22Rv1 (cell line): ENCODE measurements around the gene SEMA5A.

Experiments used
- ZFX ChIP-seq: fragments of 450-650 bp; IDR thresholded peaks from 2 replicates; pipeline ENCODE4 v1.6.1; 2017; ENCODE audit warnings: antibody characterized with exemption, borderline replicate concordance
- TF ChIP-seq, protein P1 (sequence below): fragments of 450-650 bp; IDR thresholded peaks from 2 replicates; pipeline ENCODE4 v1.5.1; 2017; ENCODE audit warnings: mild to moderate bottlenecking

DNA sequence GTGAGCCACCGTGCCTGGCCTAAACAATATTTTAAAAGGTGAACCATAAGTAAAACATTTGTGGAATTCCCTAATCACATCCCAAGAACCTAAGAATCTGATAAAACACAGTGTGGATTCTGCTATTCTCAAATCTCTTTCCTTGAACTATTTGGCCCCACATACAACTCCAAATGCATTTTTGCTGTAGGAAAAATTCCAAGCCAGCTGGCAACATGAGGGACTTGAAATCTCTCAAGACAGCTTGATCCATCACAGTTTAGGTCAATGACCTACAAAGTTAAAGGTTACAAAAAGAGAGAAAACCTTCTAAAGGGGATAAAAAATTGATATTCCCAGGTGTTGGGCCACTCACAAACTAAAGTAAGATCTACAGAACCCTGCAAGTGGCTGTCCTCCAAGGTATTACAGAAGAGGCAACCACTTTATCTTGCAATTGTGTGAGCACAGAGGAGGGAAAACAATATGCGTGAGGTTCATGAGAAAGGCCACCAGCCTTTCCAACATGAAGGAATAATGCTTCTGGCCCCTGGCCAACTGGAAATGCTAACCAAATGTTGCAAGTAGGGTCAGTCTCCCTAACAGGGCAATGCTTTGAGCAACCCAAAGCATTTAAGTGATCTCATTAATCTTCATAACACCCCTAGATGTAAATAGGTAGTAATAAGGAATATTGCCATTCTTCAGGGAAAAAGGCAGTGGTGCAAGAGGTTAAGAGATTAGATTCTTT is 221.4 kb downstream of the SEMA5A start:
- TF ChIP-seq ZFX = no peak
- TF ChIP-seq, protein P1, sequence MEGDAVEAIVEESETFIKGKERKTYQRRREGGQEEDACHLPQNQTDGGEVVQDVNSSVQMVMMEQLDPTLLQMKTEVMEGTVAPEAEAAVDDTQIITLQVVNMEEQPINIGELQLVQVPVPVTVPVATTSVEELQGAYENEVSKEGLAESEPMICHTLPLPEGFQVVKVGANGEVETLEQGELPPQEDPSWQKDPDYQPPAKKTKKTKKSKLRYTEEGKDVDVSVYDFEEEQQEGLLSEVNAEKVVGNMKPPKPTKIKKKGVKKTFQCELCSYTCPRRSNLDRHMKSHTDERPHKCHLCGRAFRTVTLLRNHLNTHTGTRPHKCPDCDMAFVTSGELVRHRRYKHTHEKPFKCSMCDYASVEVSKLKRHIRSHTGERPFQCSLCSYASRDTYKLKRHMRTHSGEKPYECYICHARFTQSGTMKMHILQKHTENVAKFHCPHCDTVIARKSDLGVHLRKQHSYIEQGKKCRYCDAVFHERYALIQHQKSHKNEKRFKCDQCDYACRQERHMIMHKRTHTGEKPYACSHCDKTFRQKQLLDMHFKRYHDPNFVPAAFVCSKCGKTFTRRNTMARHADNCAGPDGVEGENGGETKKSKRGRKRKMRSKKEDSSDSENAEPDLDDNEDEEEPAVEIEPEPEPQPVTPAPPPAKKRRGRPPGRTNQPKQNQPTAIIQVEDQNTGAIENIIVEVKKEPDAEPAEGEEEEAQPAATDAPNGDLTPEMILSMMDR = no peak
